Astrocyte (in vitro differentiated cells and primary cell): ENCODE measurements around the gene TTC33.

Experiments
- CTCF ChIP-seq: IDR thresholded peaks from 2 replicates; pipeline ENCODE4 v1.5.1; 2011; ENCODE audit warnings: low read depth, mild to moderate bottlenecking, inconsistent platforms, low read length, moderate library complexity; ENCODE audit not compliant: insufficient read depth
- EZH2 ChIP-seq: IDR thresholded peaks from 2 replicates; pipeline ENCODE4 v1.6.1; 2012; ENCODE audit warnings: mild to moderate bottlenecking, low read length, inconsistent platforms; ENCODE audit not compliant: insufficient read depth

GRCh38 chr5:40577718-40578117 is 178.0 kb downstream of the TTC33 start:
- no peak for TF ChIP-seq CTCF
- TF ChIP-seq EZH2, result no peak
